Esophagus muscularis mucosa (tissue), 4 donors: ENCODE data around the gene SENP3. TPM values are rescaled to one million over a fixed set of nuclear protein-coding genes. Genes with fewer than 3 reads are reported as not detected.

ENCODE experiments used
- DNase-seq: peaks from one replicate; pipeline ENCODE4 v3.0.0-alpha.2; 2017; ENCODE audit errors: extremely low spot score
- H3K27ac ChIP-seq, 4 donors: fragments of 200-600 bp; sonication (generic); replicated peaks in 1 of 4; 1 replicate in 3 of 4; 2 replicates in 1 of 4; pipeline ENCODE4 v1.5.1; 2016 to 2019; ENCODE audit warnings: mild to moderate bottlenecking in 1 of 4
- H3K27me3 ChIP-seq, 4 donors: fragments of 200-600 bp; sonication (generic); one replicate each; pipeline versions ENCODE4 v1.5.1 to v1.6.0; 2016 to 2019
- H3K36me3 ChIP-seq, 4 donors: fragments of 200-600 bp; sonication (generic); one replicate each; pipeline ENCODE4 v1.5.1; 2016 to 2019
- H3K4me1 ChIP-seq, 4 donors: fragments of 200-600 bp; sonication (generic); one replicate each; pipeline ENCODE4 v1.5.1; 2016 to 2019
- H3K4me3 ChIP-seq, 4 donors: fragments of 200-600 bp; sonication (generic); 1 replicate in 2 of 4; 2 replicates in 2 of 4; pipeline ENCODE4 v1.5.1; 2016 to 2019; ENCODE audit warnings: mild to moderate bottlenecking in 4 of 4, moderate library complexity in 1 of 4
- H3K9me3 ChIP-seq, 4 donors: fragments of 200-600 bp; sonication (generic); 1 replicate in 3 of 4; 2 replicates in 1 of 4; pipeline ENCODE4 v1.5.1; 2016 to 2019
- EP300 ChIP-seq: sonication (generic); formaldehyde crosslinking; IDR thresholded peaks from one replicate; pipeline ENCODE4 v1.6.1; 2017; ENCODE audit warnings: antibody characterized with exemption
- POLR2A ChIP-seq: fragments of 450-650 bp; IDR thresholded peaks from one replicate; pipeline ENCODE4 v1.6.1; 2017; ENCODE audit warnings: antibody characterized with exemption, moderate library complexity, mild to moderate bottlenecking, low read depth
- POLR2AphosphoS5 ChIP-seq, 2 donors: sonication (generic); formaldehyde crosslinking; IDR thresholded peaks; one replicate each; pipeline ENCODE4 v1.6.1; 2017; ENCODE audit warnings: antibody characterized with exemption in 2 of 2
- WGBS: methylation state at CpG from one replicate; pipeline ENCODE4 v1.1.5; 2018; 5-methylcytosine and 5-hydroxymethylcytosine counted together
- intact Hi-C: fragments of 100-400 bp; cut with DNase I; formaldehyde crosslinking; loops from one replicate; pipeline ENCODE4 v1.15.1; 2023
- small RNA-seq, 3 donors: library from RNA; depleted of rRNA; stranded (forward); fragments of <200 nt; gene quantifications; one replicate each; pipeline ENCODE3, GENCODE V24; 2016
- total RNA-seq, 4 donors: library from RNA; depleted of rRNA; stranded (reverse); fragments of >200 nt; gene quantifications; one replicate each; pipeline versions ENCODE4 v1.1.0 to v1.2.1, GENCODE V29; 2016
- TF ChIP-seq, protein P1 (sequence below), 3 experiments: fragments of 200-600 bp in 2 of 3; fragments of 450-650 bp in 1 of 3; sonication (generic) in 2 of 3; IDR thresholded peaks; one replicate each; pipeline ENCODE4 v1.5.1; 2017 to 2019; ENCODE audit warnings: antibody characterized with exemption in 3 of 3, mild to moderate bottlenecking in 2 of 3, moderate library complexity in 1 of 3

SENP3 gene
- total RNA-seq, 4 donors from 2014 or later, result 54.0 to 79.1 (median 72.4) TPM

DNA sequence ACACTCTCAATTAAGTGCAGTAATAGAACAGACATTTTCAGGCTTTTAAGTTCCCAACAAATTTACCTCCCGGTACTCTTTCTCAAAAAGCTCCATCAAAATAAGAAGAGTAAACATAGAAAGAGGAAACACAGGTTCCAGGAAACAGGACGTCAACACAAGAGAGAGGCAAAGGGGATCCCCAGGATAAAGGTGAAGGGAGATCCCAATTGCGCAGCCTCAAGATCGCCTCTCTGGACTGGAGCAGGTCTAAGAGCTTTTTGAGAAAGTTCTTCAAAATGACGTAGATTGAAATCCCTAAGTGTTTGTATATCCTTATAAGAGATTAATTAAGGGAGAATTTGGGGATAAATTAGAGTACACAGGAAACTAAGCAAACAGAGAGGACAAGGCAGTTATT is 56.9 kb downstream of the SENP3 start:
- DNase-seq, result no peak
- no peak for TF ChIP-seq POLR2AphosphoS5 (IDR thresholded peaks at IDR 0.05)
- TF ChIP-seq EP300, result no peak
- no peak for TF ChIP-seq POLR2A
- TF ChIP-seq, protein P1, sequence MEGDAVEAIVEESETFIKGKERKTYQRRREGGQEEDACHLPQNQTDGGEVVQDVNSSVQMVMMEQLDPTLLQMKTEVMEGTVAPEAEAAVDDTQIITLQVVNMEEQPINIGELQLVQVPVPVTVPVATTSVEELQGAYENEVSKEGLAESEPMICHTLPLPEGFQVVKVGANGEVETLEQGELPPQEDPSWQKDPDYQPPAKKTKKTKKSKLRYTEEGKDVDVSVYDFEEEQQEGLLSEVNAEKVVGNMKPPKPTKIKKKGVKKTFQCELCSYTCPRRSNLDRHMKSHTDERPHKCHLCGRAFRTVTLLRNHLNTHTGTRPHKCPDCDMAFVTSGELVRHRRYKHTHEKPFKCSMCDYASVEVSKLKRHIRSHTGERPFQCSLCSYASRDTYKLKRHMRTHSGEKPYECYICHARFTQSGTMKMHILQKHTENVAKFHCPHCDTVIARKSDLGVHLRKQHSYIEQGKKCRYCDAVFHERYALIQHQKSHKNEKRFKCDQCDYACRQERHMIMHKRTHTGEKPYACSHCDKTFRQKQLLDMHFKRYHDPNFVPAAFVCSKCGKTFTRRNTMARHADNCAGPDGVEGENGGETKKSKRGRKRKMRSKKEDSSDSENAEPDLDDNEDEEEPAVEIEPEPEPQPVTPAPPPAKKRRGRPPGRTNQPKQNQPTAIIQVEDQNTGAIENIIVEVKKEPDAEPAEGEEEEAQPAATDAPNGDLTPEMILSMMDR (IDR thresholded peaks at IDR 0.05), result no peak
- H3K4me1 ChIP-seq, result peaks cover 4 to 14% (median 13%) of the 10 kb centered on the region in 4 donors
- H3K9me3 ChIP-seq, result no peaks in the 10 kb centered on the region
- H3K27ac ChIP-seq, result no peak overlapping the region
- intact Hi-C loops, result no loop called here
- H3K36me3 ChIP-seq, result no peaks in the 10 kb centered on the region
- no peak overlapping the region for H3K4me3 ChIP-seq
- H3K27me3 ChIP-seq, result no peaks in the 10 kb centered on the region
- 90% methylated on average over 5 of the region's 5 CpGs for WGBS

- H3K27me3 ChIP-seq, result no peaks in the 10 kb centered on the region
- H3K36me3 ChIP-seq, result peaks cover 0 to 3% (median 0%) of the 10 kb centered on the region in 4 donors
- DNase-seq, result no peak
- H3K27ac ChIP-seq, result no peak overlapping the region
- no peaks in the 10 kb centered on the region for H3K9me3 ChIP-seq
- TF ChIP-seq EP300, result no peak
- TF ChIP-seq POLR2AphosphoS5 (IDR thresholded peaks at IDR 0.05), result no peak
- no peak for TF ChIP-seq POLR2A
- TF ChIP-seq, protein P1 (IDR thresholded peaks at IDR 0.05), result no peak
- H3K4me3 ChIP-seq, result no peak overlapping the region
- 90% methylated on average over 8 of the region's 8 CpGs for WGBS
- intact Hi-C loops, result no loop called here
- H3K4me1 ChIP-seq, result peaks cover 0 to under 1% (median under 1%) of the 10 kb centered on the region in 4 donors
These were observed 59.1 kb downstream of the SENP3 start for GRCh38 chr17:7620835-7621234.

Small RNA genes lying within 50 kb of the gene (small RNA-seq; reads per million reads assigned to genes)
- gene CD68 (0 reads per million in 3 donors), gene RF00019 (0 reads per million in 3 donors), gene SNORA48 (0 reads per million in 3 donors), gene SNORD10 (0 reads per million in 3 donors)

Other genes starting within 250 kb of the SENP3 start
- gene GPS2, start 246.6 kb upstream of the SENP3 start, total RNA-seq, result 100 to 1,000 TPM in 1 of 4 donors, 10 to 100 TPM in 3; 89.6 to 112 (median 90.2) TPM
- gene NEURL4, start 232.6 kb upstream of the SENP3 start, total RNA-seq, result 10 to 100 TPM; 13.9 to 27.0 (median 20.6) TPM
- 10 to 100 TPM in 1 of 4 donors, 1 to 10 TPM in 3; 2.1 to 11.4 (median 4.6) TPM for gene ACAP1, start 225.4 kb upstream of the SENP3 start, total RNA-seq
- gene KCTD11, start 209.8 kb upstream of the SENP3 start, total RNA-seq, result 10 to 100 TPM in 2 of 4 donors, 1 to 10 TPM in 2; 9.1 to 18.2 (median 13.3) TPM
- under 1 TPM in 1 of 4 donors, not detected in 3; 0.42 TPM for gene TMEM95, start 206.8 kb upstream of the SENP3 start, total RNA-seq
- 1 to 10 TPM; 2.9 to 7.5 (median 5.6) TPM for gene TNK1, start 180.8 kb upstream of the SENP3 start, total RNA-seq
- 10 to 100 TPM; 17.7 to 39.9 (median 24.3) TPM for gene PLSCR3, start 167.4 kb upstream of the SENP3 start, total RNA-seq
- gene TMEM256, start 157.8 kb upstream of the SENP3 start, total RNA-seq, result 100 to 1,000 TPM in 1 of 4 donors, 10 to 100 TPM in 3; 59.6 to 121 (median 74.7) TPM
- gene NLGN2, start 154.1 kb upstream of the SENP3 start, total RNA-seq, result 10 to 100 TPM; 12.0 to 30.2 (median 19.0) TPM
- not detected for gene SPEM1, start 141.6 kb upstream of the SENP3 start, total RNA-seq
- gene SPEM2, start 136.3 kb upstream of the SENP3 start, total RNA-seq, result not detected
- not detected for gene SPEM3, start 133.1 kb upstream of the SENP3 start, total RNA-seq
- gene TMEM102, start 126.5 kb upstream of the SENP3 start, total RNA-seq, result 1 to 10 TPM; 1.2 to 6.1 (median 3.5) TPM
- 1 to 10 TPM in 2 of 4 donors, under 1 TPM in 1, not detected in 1; 0.50 to 1.9 (median 1.3) TPM for gene FGF11, start 122.4 kb upstream of the SENP3 start, total RNA-seq
- gene CHRNB1, start 116.9 kb upstream of the SENP3 start, total RNA-seq, result 10 to 100 TPM in 1 of 4 donors, 1 to 10 TPM in 3; 5.0 to 12.8 (median 8.1) TPM
- 100 to 1,000 TPM in 2 of 4 donors, 10 to 100 TPM in 2; 57.5 to 113 (median 87.7) TPM for gene ZBTB4, start 82.3 kb upstream of the SENP3 start, total RNA-seq
- not detected for gene SLC35G6, start 80.5 kb upstream of the SENP3 start, total RNA-seq
- 10 to 100 TPM; 29.5 to 66.4 (median 46.9) TPM for gene POLR2A, start 77.6 kb upstream of the SENP3 start, total RNA-seq
- 100 to 1,000 TPM; 102 to 136 (median 122) TPM for gene TNFSF12, start 12.9 kb upstream of the SENP3 start, total RNA-seq
- 10 to 100 TPM; 13.4 to 25.8 (median 22.4) TPM for gene TNFSF13, start 3.2 kb upstream of the SENP3 start, total RNA-seq
- gene CD68, start 17.7 kb downstream of the SENP3 start, total RNA-seq, result 10 to 100 TPM; 34.5 to 70.7 (median 44.7) TPM
- 10 to 100 TPM; 26.0 to 50.4 (median 31.5) TPM for gene MPDU1, start 21.9 kb downstream of the SENP3 start, total RNA-seq
- gene SOX15, start 28.2 kb downstream of the SENP3 start, total RNA-seq, result 10 to 100 TPM in 2 of 4 donors, 1 to 10 TPM in 2; 2.9 to 14.6 (median 10.9) TPM
- gene FXR2, start 53.0 kb downstream of the SENP3 start, total RNA-seq, result 10 to 100 TPM; 38.2 to 65.8 (median 50.2) TPM
- 10 to 100 TPM; 54.0 to 71.4 (median 64.2) TPM for gene SAT2, start 65.9 kb downstream of the SENP3 start, total RNA-seq
- gene SHBG, start 68.2 kb downstream of the SENP3 start, total RNA-seq, result under 1 TPM in 1 of 4 donors, not detected in 3; 0.83 TPM
- 1 to 10 TPM; 1.6 to 2.9 (median 2.2) TPM for gene ATP1B2, start 89.0 kb downstream of the SENP3 start, total RNA-seq
- gene TP53, start 125.6 kb downstream of the SENP3 start, total RNA-seq, result 10 to 100 TPM; 14.9 to 18.3 (median 16.1) TPM
- 1 to 10 TPM; 3.3 to 6.4 (median 3.8) TPM for gene WRAP53, start 126.6 kb downstream of the SENP3 start, total RNA-seq
- gene EFNB3, start 143.3 kb downstream of the SENP3 start, total RNA-seq, result under 1 TPM; 0.17 to 0.42 (median 0.33) TPM
- under 1 TPM; under 0.01 to 0.17 (median 0.06) TPM for gene DNAH2, start 155.8 kb downstream of the SENP3 start, total RNA-seq